CD4-positive, alpha-beta T cell treated with Interleukin-17A for 4 hours (primary cell): ENCODE data around the gene STAC3.
A peak's percentile ranks its signal among the peaks of the same experiment; 100 is the strongest.

Experiments
- DNase-seq: peaks from one replicate; pipeline ENCODE4 v3.0.0-alpha.2; 2020; ENCODE audit warnings: mixed read lengths

The STAC3 gene

GRCh38 chr12:57235728-57236131, 15.3 kb downstream of the STAC3 start:
- no peak for DNase-seq

- DNase-seq = no peak
These were observed 15.8 kb downstream of the STAC3 start for GRCh38 chr12:57235017-57235727.

- DNase-seq = no peak
These were observed 16.4 kb downstream of the STAC3 start for GRCh38 chr12:57234571-57235016.

- DNase-seq = no peak
These were observed 16.8 kb downstream of the STAC3 start for GRCh38 chr12:57234233-57234570.

DNA sequence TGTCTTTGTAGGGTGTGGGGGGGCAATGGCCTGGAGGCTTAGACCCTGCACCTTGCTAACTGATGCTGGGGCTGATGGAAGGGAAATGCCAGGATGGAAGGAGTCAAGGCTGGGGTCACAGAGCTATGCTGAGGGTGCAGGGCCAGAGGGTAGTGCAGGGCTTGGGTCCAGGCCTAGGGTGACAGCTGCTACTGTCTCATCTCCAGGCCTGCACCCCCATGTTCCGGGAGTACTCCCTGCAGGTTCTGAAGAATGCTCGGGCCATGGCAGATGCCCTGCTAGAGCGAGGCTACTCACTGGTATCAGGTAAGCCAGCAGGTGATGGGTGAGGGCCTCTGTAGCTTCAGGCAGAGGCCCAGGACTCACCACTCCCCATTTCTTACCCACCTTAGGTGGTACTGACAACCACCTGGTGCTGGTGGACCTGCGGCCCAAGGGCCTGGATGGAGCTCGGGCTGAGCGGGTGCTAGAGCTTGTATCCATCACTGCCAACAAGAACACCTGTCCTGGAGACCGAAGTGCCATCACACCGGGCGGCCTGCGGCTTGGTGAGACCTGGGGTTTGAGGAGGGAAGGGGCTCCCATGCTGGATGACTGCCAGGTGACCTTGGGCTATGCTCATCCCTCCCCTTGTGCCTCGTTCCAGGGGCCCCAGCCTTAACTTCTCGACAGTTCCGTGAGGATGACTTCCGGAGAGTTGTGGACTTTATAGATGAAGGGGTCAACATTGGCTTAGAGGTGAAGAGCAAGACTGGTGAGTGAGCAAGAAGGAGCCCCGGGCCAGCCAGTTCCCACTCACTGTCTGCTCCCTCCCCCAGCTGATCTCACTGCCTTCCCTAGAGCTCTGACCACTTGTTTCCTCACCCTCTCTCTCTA, 17.4 kb downstream of the STAC3 start:
- no peak for DNase-seq

GRCh38 chr12:57232156-57232756, 18.7 kb downstream of the STAC3 start:
- DNase-seq = no peak

DNA sequence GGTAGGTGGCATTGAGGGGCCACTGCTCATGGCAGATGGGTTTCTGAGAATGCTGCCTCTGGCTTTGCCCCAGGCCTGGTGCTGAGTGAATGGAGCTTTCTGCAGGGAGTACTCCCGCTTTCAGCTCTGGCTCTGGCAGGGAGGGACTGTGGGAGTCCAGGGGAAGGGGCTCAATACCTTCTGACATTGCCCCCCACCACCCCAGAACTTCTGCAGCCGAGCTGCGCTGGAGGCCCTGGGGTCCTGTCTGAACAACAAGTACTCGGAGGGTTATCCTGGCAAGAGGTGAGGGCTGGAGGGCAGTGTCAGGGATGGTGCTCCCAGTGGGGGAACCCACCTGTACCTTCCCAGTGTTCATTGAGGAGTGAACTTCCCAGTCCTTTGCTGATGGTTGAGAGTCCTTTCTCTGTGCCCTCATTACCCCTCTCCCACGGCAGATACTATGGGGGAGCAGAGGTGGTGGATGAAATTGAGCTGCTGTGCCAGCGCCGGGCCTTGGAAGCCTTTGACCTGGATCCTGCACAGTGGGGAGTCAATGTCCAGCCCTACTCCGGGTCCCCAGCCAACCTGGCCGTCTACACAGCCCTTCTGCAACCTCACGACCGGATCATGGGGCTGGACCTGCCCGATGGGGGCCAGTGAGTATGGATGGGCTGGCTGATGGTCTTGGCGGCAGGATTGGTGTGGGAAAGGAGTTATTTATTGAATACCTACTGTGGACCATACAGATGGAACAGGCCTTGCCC, 19.5 kb downstream of the STAC3 start:
- DNase-seq = no peak

GRCh38 chr12:57230381-57231155, 20.4 kb downstream of the STAC3 start:
- no peak for DNase-seq

- DNase-seq = peak; percentile 96
These were observed 21.2 kb downstream of the STAC3 start, which contains the start of gene SHMT2 for GRCh38 chr12:57229634-57230380. Gene SHMT2, plus strand, starts transcription at chr12:57229711. Its CDS starts 68 bp downstream, at chr12:57229779.

GRCh38 chr12:57229046-57229633, 21.8 kb downstream of the STAC3 start:
- no peak for DNase-seq

DNA sequence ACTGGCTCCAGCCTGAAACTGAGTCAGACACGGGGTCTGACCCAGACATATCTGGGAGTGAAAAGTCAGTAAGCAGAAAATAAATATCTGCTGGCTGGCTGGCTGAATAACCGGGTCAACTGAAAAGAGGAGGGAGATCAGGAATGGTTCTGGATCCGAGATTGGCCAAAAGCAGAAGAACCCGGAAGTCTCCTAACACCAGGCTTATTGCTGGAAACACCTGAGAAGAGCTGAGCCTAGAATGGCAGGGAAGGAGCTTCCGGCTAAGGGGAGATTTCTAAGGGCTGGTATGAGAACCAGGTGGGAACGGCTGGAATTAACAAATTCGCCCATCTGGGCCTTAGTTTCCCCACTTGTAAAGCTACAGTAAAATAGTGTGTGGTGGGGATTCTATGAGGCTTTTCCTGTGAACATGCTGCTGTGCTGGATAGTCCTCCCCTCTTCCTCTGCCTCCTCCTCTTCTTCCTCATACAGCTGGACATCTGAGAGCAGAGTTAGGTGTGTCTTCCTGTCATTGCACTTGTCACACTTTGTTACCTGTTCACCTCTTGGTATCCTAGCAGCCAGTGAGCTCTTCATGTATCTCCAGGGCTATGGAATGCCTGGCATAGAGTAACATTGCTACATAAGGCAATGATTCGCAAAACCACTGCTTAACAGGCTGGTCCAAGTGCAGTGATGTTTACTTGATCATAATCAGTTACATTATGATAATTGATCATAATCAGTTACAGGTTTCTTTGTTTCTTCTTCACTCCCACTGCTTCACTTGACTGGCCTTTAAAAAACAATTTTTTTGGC, 23.5 kb downstream of the STAC3 start:
- DNase-seq = no peak

DNA sequence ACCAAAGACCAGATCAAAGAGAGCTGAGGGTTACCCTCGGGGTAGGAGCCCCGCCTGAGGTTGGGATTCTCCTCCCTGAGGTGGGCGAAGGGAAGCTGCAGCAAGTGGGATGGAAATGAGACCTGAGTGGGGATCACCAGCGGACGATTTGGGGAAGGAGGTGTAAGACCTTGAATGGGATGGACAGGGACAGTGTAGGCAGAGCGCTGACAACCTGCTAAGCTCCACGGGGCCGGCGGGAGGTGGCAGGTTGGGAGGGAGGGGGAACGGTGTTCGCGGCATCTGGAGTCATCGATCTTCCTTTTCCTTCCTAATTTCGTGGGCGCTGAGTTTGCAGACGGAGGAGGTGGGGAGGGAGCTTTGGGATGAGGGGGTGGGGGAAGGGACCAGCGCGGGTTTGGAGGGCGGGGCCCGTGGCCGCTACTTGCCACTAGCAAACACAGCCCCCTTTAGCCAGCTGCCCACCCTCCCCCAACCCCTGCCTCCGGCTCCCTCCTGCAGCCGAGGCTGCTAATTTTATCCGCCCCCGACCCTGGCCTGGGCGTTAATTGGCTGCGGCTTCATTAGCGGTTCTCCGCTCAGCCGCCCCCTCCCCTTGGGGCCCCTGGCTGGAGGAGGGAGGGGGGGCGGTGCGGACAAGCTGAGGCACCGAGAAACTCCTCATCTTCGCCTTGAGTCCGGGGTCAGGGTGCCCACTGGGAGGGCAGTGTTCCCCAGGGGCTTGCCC, 24.2 kb downstream of the STAC3 start:
- DNase-seq = no peak

DNA sequence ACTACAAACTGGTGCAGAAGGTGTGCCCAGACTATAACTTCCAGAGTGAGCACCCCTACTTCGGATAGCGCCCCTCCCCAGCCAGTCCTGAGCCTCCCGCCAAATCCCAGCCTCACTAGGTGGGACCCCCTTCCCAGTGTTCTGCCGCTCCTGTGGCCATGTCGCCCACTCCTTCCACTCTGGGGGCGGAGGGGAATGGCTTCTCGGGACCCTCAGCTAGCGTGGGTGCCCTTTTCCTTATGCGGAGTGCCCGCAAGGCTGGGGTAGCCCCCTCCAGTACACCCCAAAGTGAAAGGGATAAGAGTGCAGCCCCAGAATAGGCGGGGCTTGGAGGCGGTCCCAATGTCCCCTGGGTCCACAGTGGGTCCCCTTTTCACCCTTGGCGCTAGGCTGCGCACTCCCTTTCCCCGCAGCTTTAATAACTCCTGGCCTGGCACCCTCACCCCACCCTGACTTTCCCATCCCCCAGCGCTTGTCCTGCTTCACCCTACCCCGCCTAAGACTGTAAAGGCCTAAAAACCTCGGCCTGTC, 25.2 kb downstream of the STAC3 start:
- no peak for DNase-seq

DNA sequence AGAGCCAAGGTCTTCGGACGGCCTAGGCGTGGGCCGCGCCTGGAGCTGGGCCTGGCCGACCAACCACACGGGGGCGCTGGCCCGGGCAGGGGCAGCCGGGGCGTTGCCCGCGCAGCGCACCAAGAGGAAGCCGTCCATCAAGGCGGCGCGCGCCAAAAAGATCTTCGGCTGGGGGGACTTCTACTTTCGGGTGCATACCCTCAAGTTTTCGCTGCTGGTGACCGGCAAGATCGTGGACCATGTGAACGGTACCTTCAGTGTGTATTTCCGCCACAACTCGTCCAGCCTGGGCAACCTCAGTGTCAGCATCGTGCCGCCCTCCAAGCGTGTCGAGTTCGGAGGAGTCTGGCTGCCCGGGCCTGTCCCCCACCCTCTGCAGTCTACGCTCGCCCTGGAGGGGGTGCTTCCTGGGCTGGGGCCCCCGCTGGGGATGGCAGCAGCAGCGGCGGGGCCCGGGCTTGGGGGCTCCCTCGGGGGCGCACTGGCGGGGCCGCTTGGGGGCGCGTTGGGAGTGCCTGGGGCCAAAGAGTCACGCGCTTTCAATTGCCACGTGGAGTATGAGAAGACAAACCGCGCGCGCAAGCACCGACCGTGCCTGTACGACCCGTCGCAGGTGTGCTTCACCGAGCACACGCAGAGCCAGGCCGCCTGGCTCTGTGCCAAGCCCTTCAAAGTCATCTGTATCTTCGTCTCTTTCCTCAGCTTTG, 25.9 kb downstream of the STAC3 start:
- DNase-seq = peak; percentile 80

GRCh38 chr12:57224278-57224972, 26.6 kb downstream of the STAC3 start:
- no peak for DNase-seq

GRCh38 chr12:57223191-57224165, 27.5 kb downstream of the STAC3 start:
- no peak for DNase-seq
